BLaER1 treated with 17β-estradiol and CSF1 and Interleukin-3, amounts not matched to agents 10 nM and 100 nM (cell line): ENCODE data around the gene RPL32.

ENCODE experiments used
- H3K27ac ChIP-seq, 11 experiments: shearing (Covaris generic); formaldehyde crosslinking; 2 replicates each; pipeline ENCODE4 v1.8.1; 2022
- H3K27me3 ChIP-seq, 11 experiments: shearing (Covaris generic); formaldehyde crosslinking; 2 replicates each; pipeline ENCODE4 v1.8.1; 2022
- H3K36me3 ChIP-seq, 11 experiments: shearing (Covaris generic); formaldehyde crosslinking; 2 replicates each; pipeline ENCODE4 v1.8.1; 2022
- H3K4me1 ChIP-seq, 10 experiments: shearing (Covaris generic); formaldehyde crosslinking; 2 replicates each; pipeline ENCODE4 v1.8.1; 2022
- H3K4me2 ChIP-seq, 11 experiments: shearing (Covaris generic); formaldehyde crosslinking; 2 replicates each; pipeline ENCODE4 v1.8.1; 2022
- H3K4me3 ChIP-seq, 10 experiments: shearing (Covaris generic); formaldehyde crosslinking; 2 replicates each; pipeline ENCODE4 v1.8.1; 2022
- H3K9ac ChIP-seq, 11 experiments: shearing (Covaris generic); formaldehyde crosslinking; 2 replicates each; pipeline ENCODE4 v1.8.1; 2022
- H3K9me3 ChIP-seq, 11 experiments: shearing (Covaris generic); formaldehyde crosslinking; replicated peaks in 1 of 11; 2 replicates each; pipeline ENCODE4 v1.8.1; 2022
- H4K20me1 ChIP-seq, 11 experiments: shearing (Covaris generic); formaldehyde crosslinking; 2 replicates each; pipeline ENCODE4 v1.8.1; 2022
- Cebpa-rat ChIP-seq, 11 experiments: shearing (Covaris generic); IDR thresholded peaks; 2 replicates each; pipeline ENCODE4 v1.8.1; 2022

Gene RPL32

GRCh38 chr3:12870942-12871341 is 29.6 kb upstream of the RPL32 start:
- H3K9me3 ChIP-seq, result peaks cover 0 to 4% (median under 1%) of the 10 kb centered on the region in 11 experiments; a peak in 8 of 22 replicates
- H3K4me1 ChIP-seq, result peaks cover 8 to 39% (median 22%) of the 10 kb centered on the region in 10 experiments
- H3K4me2 ChIP-seq, result no peak overlapping the region
- peaks cover 0 to 10% (median 0%) of the 10 kb centered on the region in 11 experiments; a peak in 3 of 22 replicates for H4K20me1 ChIP-seq
- H3K9ac ChIP-seq, result no peak overlapping the region
- TF ChIP-seq Cebpa-rat (IDR thresholded peaks at IDR 0.05), result no peak
- no peak overlapping the region for H3K27ac ChIP-seq
- H3K36me3 ChIP-seq, result no peaks in the 10 kb centered on the region
- no peak overlapping the region for H3K4me3 ChIP-seq
- H3K27me3 ChIP-seq, result peaks cover 0 to 12% (median 0%) of the 10 kb centered on the region in 11 experiments; a peak in 5 of 22 replicates

DNA sequence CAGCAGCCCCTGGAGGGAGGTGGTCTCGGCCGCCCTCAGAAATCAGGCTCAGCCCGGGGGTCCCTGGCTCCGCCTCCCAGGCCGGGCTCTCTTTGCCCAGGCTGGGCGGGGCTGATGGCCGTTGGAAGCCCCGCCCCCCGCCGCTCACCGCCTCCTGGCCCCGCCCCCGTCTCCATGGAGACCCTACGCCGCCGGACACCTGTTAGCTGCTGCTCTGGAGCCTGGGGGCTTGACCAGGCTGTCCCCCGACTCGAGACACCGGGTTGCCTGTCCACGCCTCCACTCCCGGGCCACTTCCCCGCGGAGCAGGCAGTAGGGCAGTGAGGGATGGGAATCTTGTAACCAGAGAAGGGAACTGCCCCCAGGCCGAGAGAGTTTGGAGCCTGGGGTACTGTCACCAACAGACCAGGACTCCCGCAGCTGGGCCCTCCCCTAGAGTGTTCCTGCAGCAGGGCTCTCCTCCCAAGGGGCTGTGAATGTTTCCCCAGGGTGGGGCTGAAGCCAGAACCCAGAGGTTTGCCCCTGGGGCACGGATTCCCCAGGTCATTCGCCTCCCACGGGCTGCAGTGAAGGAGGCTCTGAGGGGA is 27.8 kb upstream of the RPL32 start:
- Histone ChIP-seq H3K4me2 (peak overlapping the region; percentile 88 to 97 (median 94)), H3K4me3 (peak overlapping the region; percentile 38 to 66 (median 46))

DNA sequence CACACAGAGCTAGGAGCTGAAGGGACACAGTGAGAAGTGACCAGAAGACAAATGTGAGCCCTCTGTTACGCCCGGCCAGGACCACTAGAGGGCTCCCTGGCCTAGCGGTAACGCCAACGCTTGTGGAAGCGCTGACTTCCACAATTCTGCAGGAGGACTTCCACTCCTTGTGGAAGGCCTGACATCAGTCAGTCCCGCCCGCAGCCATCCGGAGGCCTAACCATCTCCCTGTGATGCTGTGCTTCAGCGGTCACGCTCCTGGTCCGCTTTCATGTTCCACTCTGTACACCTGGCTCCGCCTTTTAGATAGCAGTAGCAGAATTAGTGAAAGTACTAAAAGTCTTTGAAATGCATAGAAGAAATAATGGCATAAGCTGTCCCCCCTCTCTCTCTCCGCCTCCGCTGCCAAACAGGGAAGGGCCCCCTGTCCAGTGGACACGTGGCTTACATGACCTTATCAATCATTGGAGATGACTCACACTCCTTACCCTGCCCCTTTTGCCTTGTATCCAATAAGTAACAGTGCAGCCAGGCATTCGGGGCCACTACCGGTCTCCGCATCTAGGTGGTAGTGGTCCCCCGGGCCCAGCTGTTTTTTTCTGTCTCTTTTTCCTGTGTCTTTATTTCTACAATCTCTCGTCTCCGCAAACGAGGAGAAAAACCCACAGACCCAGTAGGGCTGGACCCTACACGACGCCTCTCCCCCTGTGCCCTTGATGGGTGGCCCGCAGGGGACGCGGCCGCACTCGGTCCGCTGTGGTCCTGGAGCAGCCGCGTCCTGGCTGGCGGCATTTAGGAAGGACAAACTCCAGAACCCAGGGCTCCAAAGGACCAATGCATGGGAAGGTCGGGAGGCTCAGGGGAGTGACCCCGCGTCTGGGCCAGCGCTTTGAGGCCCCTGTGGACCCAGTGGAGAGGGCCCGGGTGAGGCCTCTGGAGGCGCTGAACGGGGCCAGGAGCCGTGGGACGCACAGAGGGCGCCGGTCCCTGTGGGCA is 27.0 kb upstream of the RPL32 start:
- H3K4me2 ChIP-seq, result peak overlapping the region; percentile 88 to 97 (median 94)
- no peak for TF ChIP-seq Cebpa-rat (IDR thresholded peaks at IDR 0.05)
- peaks cover 0 to 10% (median 0%) of the 10 kb centered on the region in 11 experiments; a peak in 2 of 22 replicates for H4K20me1 ChIP-seq
- H3K27me3 ChIP-seq, result peaks cover 0 to 12% (median 0%) of the 10 kb centered on the region in 11 experiments; a peak in 5 of 22 replicates
- peak overlapping the region; percentile 38 to 66 (median 46) for H3K4me3 ChIP-seq
- H3K36me3 ChIP-seq, result 0 out of 22 replicates have a peak, but pooled peaks cover 0 to 4% (median 0%) of the 10 kb centered on the region in 11 experiments
- H3K4me1 ChIP-seq, result peaks cover 8 to 39% (median 21%) of the 10 kb centered on the region in 10 experiments
- peak overlapping the region in 10 of 11 experiments; percentile 16 to 66 (median 44); a peak in 13 of 22 replicates for H3K9ac ChIP-seq
- H3K27ac ChIP-seq, result peak overlapping the region in 3 of 11 experiments; percentile 37 to 55 (median 44); a peak in 7 of 22 replicates
- peaks cover 20 to 28% (median 25%) of the 10 kb centered on the region in 11 experiments for H3K9me3 ChIP-seq

More for the DNA sequence above, 27.8 kb upstream of the RPL32 start:
- Histone ChIP-seq H4K20me1 (peaks cover 0 to 10% (median 0%) of the 10 kb centered on the region in 11 experiments; a peak in 2 of 22 replicates), H3K27ac (peak overlapping the region in 3 of 11 experiments; percentile 37 to 55 (median 44); a peak in 6 of 22 replicates), H3K4me1 (peaks cover 8 to 39% (median 21%) of the 10 kb centered on the region in 10 experiments), H3K9ac (peak overlapping the region in 9 of 11 experiments; percentile 16 to 66 (median 43); a peak in 11 of 22 replicates), H3K27me3 (peaks cover 0 to 12% (median 0%) of the 10 kb centered on the region in 11 experiments; a peak in 5 of 22 replicates), H3K9me3 (peaks cover 16 to 23% (median 18%) of the 10 kb centered on the region in 11 experiments), H3K36me3 (0 out of 22 replicates have a peak, but pooled peaks cover 0 to 4% (median 0%) of the 10 kb centered on the region in 11 experiments)
- TF ChIP-seq Cebpa-rat (IDR thresholded peaks at IDR 0.05), result no peak

DNA sequence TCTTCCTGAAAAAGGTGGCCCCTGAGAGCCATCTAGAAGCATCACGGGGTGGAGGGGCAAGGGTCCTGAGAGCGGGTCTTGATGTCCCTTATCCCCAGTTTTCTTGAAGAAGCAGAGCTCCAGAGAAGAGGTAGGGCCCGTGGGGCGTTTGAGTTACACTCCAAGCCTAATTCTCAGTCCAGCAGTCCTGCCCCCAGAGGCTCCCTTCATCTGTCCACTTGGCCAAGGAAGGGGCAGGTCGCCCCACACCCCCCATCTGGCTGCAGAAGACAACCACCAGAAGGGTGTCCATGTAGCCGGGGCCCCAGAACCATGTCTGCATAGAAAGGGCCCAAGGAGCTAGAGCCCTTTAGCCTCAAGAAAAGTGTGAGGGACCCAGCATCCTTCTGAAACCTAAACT is 25.5 kb upstream of the RPL32 start:
- Histone ChIP-seq H3K9ac (no peak overlapping the region), H3K36me3 (0 out of 22 replicates have a peak, but pooled peaks cover 0 to 4% (median 0%) of the 10 kb centered on the region in 11 experiments), H4K20me1 (peaks cover 0 to 10% (median 0%) of the 10 kb centered on the region in 11 experiments; a peak in 2 of 22 replicates), H3K27ac (no peak overlapping the region), H3K27me3 (peaks cover 0 to 12% (median 0%) of the 10 kb centered on the region in 11 experiments; a peak in 5 of 22 replicates), H3K4me1 (peaks cover 8 to 47% (median 27%) of the 10 kb centered on the region in 10 experiments), H3K9me3 (peaks cover 20 to 31% (median 25%) of the 10 kb centered on the region in 11 experiments), H3K4me2 (no peak overlapping the region), H3K4me3 (no peak overlapping the region)
- TF ChIP-seq Cebpa-rat (IDR thresholded peaks at IDR 0.05), result no peak

DNA sequence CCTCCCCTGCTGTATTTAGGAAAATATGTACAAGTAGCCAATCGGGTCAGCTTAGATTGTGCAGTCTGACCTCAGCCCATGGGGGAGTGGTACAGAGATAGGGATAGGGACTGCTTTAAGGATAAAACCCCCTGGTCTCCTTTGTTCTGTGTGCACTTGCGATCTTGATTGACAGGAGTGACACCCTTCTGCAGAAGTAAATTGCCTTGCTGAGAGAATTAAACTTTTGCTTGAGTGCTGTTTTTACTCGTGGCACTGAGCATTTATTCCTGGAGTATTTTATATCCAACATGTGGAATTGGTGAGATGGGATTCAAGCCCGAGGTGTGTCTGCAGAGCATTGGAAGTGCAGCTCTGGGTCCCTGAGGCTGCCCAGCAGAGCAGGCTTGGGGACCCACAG is 23.9 kb upstream of the RPL32 start:
- no peak for TF ChIP-seq Cebpa-rat (IDR thresholded peaks at IDR 0.05)
- Histone ChIP-seq H3K4me1 (peaks cover 8 to 49% (median 32%) of the 10 kb centered on the region in 10 experiments), H3K9ac (no peak overlapping the region), H3K4me3 (no peak overlapping the region), H3K36me3 (0 out of 22 replicates have a peak, but pooled peaks cover 0 to 4% (median 0%) of the 10 kb centered on the region in 11 experiments), H3K4me2 (no peak overlapping the region), H4K20me1 (peaks cover 0 to 10% (median 0%) of the 10 kb centered on the region in 11 experiments; a peak in 2 of 22 replicates), H3K27me3 (peaks cover 0 to 12% (median 0%) of the 10 kb centered on the region in 11 experiments; a peak in 4 of 22 replicates), H3K9me3 (peaks cover 20 to 31% (median 25%) of the 10 kb centered on the region in 11 experiments), H3K27ac (no peak overlapping the region)

- Histone ChIP-seq H4K20me1 (no peaks in the 10 kb centered on the region), H3K4me3 (no peak overlapping the region), H3K36me3 (0 out of 22 replicates have a peak, but pooled peaks cover 0 to 4% (median 0%) of the 10 kb centered on the region in 11 experiments), H3K27me3 (no peaks in the 10 kb centered on the region), H3K4me1 (peaks cover 0 to 20% (median 12%) of the 10 kb centered on the region in 10 experiments; a peak in 13 of 20 replicates), H3K9ac (no peak overlapping the region), H3K4me2 (peak overlapping the region in 7 of 11 experiments; percentile 12 to 57 (median 36); a peak in 12 of 22 replicates), H3K27ac (no peak overlapping the region), H3K9me3 (peaks cover 20 to 31% (median 25%) of the 10 kb centered on the region in 11 experiments)
- no peak for TF ChIP-seq Cebpa-rat (IDR thresholded peaks at IDR 0.05)
Measured at GRCh38 chr3:12862387-12862786, 21.0 kb upstream of the RPL32 start.

DNA sequence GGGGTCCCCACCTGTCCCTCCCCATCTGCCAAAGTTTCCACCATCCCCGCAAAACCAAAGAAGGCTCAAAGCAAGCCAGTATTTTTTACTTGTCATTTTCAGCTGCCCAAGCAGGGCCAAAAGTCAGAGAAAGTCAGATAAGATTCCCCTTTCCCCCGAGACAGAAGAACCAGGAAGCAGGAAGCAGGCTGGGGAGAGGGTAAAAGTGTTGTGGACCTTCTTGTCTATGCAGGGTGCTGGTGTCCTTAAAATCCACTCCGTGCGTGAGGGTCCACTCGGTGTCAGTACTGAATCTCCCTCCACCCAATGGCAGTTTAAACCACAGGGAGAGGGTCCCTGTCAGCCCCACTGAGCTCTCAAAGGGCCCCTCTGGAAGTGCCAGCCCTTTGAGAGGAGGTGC is 20.2 kb upstream of the RPL32 start:
- Histone ChIP-seq H3K4me3 (no peak overlapping the region), H3K9ac (no peak overlapping the region; a peak in 1 of 22 replicates), H3K36me3 (0 out of 22 replicates have a peak, but pooled peaks cover 0 to 4% (median 0%) of the 10 kb centered on the region in 11 experiments), H3K27ac (no peak overlapping the region), H3K9me3 (peaks cover 20 to 31% (median 25%) of the 10 kb centered on the region in 11 experiments), H3K27me3 (no peaks in the 10 kb centered on the region), H4K20me1 (no peaks in the 10 kb centered on the region), H3K4me1 (peaks cover 0 to 24% (median 15%) of the 10 kb centered on the region in 10 experiments; a peak in 14 of 20 replicates), H3K4me2 (peak overlapping the region in 7 of 11 experiments; percentile 12 to 57 (median 36); a peak in 13 of 22 replicates)
- TF ChIP-seq Cebpa-rat (IDR thresholded peaks at IDR 0.05), result no peak

DNA sequence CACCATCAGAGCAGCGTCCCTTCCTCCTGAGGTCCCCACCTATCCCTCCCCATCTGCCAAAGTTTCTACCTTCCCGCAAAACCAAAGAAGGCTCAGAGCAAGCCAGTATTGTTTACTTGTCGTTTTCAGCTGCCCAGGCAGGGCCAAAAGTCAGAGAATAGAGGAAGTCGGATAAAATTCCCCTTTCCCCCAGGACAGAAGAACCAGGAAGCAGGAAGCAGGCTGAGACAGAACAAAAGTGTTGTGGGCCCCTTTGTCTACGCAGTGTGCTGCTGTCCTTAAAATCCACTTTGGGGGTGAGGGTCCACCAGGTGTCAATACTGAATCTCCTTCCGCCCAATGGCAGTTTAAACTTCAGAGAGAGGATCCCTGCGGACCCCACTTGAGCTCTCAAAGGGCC is 18.5 kb upstream of the RPL32 start:
- Histone ChIP-seq H4K20me1 (no peaks in the 10 kb centered on the region), H3K27me3 (no peaks in the 10 kb centered on the region), H3K4me2 (peak overlapping the region in 2 of 11 experiments; percentile 22 to 23; a peak in 1 of 22 replicates), H3K27ac (no peak overlapping the region), H3K9me3 (peaks cover 10 to 20% (median 12%) of the 10 kb centered on the region in 11 experiments), H3K36me3 (no peaks in the 10 kb centered on the region), H3K4me1 (peaks cover 0 to 42% (median 31%) of the 10 kb centered on the region in 10 experiments; a peak in 17 of 20 replicates), H3K4me3 (no peak overlapping the region), H3K9ac (no peak overlapping the region)
- TF ChIP-seq Cebpa-rat (IDR thresholded peaks at IDR 0.05), result no peak
